ENCODE data around the gene BBX.
"Not testable (repeated sequence)": the region's sequence is repeated elsewhere in the genome, so short reads cannot be mapped to it uniquely, and the experiment has no call there.

DNA sequence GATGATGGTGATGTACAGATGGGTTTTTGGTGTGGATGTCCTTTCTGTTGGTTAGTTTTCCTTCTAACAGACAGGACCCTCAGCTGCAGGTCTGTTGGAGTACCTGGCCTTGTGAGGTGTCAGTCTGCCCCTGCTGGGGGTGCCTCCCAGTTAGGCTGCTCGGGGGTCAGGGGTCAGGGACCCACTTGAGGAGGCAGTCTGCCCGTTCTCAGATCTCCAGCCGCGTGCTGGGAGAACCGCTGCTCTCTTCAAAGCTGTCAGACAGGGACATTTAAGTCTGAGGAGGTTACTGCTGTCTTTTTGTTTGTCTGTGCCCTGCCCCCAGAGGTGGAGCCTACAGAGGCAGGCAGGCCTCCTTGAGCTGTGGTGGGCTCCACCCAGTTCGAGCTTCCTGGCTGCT lies 174.6 kb downstream of the BBX start:
- not testable (repeated sequence) for TF ChIP-seq POLR2A, POLR2AphosphoS5, EP300 (IDR thresholded peaks at IDR 0.05)
- TF ChIP-seq, protein P1, sequence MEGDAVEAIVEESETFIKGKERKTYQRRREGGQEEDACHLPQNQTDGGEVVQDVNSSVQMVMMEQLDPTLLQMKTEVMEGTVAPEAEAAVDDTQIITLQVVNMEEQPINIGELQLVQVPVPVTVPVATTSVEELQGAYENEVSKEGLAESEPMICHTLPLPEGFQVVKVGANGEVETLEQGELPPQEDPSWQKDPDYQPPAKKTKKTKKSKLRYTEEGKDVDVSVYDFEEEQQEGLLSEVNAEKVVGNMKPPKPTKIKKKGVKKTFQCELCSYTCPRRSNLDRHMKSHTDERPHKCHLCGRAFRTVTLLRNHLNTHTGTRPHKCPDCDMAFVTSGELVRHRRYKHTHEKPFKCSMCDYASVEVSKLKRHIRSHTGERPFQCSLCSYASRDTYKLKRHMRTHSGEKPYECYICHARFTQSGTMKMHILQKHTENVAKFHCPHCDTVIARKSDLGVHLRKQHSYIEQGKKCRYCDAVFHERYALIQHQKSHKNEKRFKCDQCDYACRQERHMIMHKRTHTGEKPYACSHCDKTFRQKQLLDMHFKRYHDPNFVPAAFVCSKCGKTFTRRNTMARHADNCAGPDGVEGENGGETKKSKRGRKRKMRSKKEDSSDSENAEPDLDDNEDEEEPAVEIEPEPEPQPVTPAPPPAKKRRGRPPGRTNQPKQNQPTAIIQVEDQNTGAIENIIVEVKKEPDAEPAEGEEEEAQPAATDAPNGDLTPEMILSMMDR (IDR thresholded peaks at IDR 0.05) = not testable (repeated sequence)

Measured in upper lobe of left lung (tissue), 4 donors.